ACHN (cell line): ENCODE data around the gene FGF16.
"Not testable (repeated sequence)": the region's sequence is repeated elsewhere in the genome, so short reads cannot be mapped to it uniquely, and the experiment has no call there.

Source experiments
- DNase-seq: peaks from one replicate; pipeline ENCODE4 v3.0.0-alpha.2; 2015
- in situ Hi-C: cut with HindIII; loops from 2 replicates; pipeline ENCODE4 v1.10.0; 2017; ENCODE audit warnings: low sequenced_read_pairs, low pct_ligation_motif_present, low pct_unique_long_range_greater_than_20kb

The FGF16 gene

GRCh38 chrX:77446908-77447652 lies at the start of gene FGF16:
TSS of gene FGF16 (plus strand) at chrX:77447389. CDS start at chrX:77447675, 286 bp downstream.
- in situ Hi-C loops = no loop called here
- DNase-seq = no peak

- in situ Hi-C loops = no loop called here
- no peak for DNase-seq
Observed at GRCh38 chrX:77398330-77398954, 48.7 kb upstream of the FGF16 start.

- no peak for DNase-seq
- in situ Hi-C loops = no loop called here
Observed at GRCh38 chrX:77404419-77404818, 42.8 kb upstream of the FGF16 start.

DNA sequence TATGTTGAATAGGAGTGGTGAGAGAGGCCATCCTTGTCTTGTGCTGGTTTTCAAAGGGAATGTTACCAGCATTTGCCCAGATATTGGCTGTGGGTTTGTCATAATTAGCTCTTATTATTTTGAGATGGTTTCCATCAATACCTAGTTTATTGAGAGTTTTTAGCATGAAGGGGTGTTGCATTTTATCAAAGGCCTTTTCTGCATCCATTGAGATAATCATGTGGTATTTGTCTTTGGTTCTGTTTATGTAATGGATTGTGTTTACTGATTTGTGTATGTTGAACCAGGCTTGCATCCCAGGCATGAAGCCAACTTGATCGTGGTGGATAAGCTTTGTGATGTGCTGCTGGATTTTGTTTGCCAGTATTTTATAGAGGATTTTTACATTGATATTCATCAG lies 39.4 kb upstream of the FGF16 start:
- in situ Hi-C loops, DNase-seq: not testable (repeated sequence)

GRCh38 chrX:77412631-77413030 lies 34.6 kb upstream of the FGF16 start:
- no peak for DNase-seq
- in situ Hi-C loops = no loop called here

DNA sequence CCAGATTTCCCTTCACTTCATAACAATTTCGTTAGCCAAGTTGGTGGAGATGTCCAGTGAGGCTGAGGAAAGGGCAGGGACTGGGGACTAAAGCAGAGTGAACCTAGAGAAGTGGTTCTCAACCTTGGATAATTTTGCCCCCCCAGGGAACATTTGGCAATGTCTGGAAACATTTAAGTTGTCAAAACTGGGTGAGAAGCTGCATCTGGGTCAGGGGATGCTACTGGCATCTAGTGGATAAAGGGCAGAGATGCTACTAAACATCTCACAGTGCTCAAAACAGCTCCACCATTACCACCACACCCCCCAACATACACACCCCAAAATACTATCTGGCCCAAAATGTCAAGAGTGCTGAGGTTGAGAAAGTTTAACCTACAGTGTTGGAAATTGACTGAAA lies 32.0 kb upstream of the FGF16 start:
- DNase-seq = no peak
- in situ Hi-C loops = no loop called here

GRCh38 chrX:77415882-77416281 lies 31.3 kb upstream of the FGF16 start:
- no peak for DNase-seq
- in situ Hi-C loops = no loop called here

DNA sequence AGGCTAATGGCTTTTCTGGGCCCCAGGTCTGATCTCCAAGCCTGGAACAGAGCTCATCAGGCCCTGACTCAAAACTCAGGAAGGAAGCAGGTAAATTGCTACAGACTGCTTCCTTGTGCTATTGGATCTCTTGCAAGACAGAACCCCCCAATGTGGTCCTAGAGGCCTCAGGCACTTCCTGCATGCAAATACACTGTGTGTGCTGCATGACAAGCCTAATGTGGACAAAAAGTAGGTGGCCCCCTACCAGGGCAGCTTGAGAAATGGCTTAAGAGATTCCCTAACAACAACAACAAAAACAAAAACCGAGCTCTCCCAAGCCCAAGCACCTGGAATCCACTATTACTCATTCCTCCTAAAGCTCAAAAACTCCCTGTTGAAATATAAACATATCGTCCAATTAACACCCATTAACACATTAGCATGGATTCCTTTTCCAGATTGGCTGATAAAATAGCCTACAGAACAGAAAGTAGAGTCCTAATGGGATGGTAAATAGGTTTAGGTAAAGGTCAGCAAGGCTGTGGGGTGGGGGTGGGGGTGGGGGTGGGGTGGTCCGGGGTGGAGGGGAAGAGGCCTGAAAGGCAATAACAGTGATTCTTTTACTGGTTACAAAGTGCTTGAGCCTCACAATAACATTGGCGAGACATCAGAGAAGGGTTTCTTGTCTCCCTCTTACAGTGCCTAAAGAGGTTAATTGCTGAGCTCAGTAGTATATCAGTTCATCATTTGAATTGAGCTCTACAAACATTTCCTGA lies 24.1 kb upstream of the FGF16 start:
- no peak for DNase-seq
- in situ Hi-C loops = no loop called here

GRCh38 chrX:77426811-77427210 lies 20.4 kb upstream of the FGF16 start:
- DNase-seq = no peak
- in situ Hi-C loops = no loop called here

GRCh38 chrX:77427611-77428010 lies 19.6 kb upstream of the FGF16 start:
- DNase-seq = no peak
- in situ Hi-C loops = no loop called here

- no peak for DNase-seq
- in situ Hi-C loops = no loop called here
Observed at GRCh38 chrX:77428551-77428950, 18.6 kb upstream of the FGF16 start.

- no peak for DNase-seq
- in situ Hi-C loops = no loop called here
Observed at GRCh38 chrX:77431227-77431626, 16.0 kb upstream of the FGF16 start.

GRCh38 chrX:77433001-77433400 lies 14.2 kb upstream of the FGF16 start:
- in situ Hi-C loops = no loop called here
- DNase-seq = no peak

- no peak for DNase-seq
- in situ Hi-C loops = no loop called here
Observed at GRCh38 chrX:77434962-77435361, 12.2 kb upstream of the FGF16 start.

GRCh38 chrX:77436271-77436670 lies 10.9 kb upstream of the FGF16 start:
- in situ Hi-C loops = no loop called here
- no peak for DNase-seq

DNA sequence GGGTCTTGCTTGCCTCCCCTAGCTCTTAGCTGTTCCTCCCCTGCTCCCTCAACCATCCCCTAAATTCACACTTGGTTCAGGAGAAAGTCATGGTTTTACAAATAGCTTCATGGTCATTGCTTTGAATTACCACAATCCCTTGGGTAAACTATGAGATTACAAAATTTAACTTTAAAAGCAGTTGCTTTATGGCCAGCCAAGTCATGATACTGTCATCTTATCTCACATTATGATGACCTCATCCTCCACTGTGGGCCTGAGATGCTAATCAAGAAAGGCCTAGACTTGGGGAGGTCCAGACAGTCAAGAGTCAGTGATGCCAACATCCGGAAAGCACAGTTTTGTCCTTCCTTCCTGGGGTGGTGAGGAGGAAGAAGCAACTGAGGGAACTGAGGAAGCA lies 10.5 kb upstream of the FGF16 start:
- in situ Hi-C loops = no loop called here
- DNase-seq = no peak

- in situ Hi-C loops = no loop called here
- no peak for DNase-seq
Observed at GRCh38 chrX:77440330-77440729, 6.9 kb upstream of the FGF16 start.

- DNase-seq = no peak
- in situ Hi-C loops = no loop called here
Observed at GRCh38 chrX:77441033-77441432, 6.2 kb upstream of the FGF16 start.

GRCh38 chrX:77441479-77441878 lies 5.7 kb upstream of the FGF16 start:
- DNase-seq = no peak
- in situ Hi-C loops = no loop called here

DNA sequence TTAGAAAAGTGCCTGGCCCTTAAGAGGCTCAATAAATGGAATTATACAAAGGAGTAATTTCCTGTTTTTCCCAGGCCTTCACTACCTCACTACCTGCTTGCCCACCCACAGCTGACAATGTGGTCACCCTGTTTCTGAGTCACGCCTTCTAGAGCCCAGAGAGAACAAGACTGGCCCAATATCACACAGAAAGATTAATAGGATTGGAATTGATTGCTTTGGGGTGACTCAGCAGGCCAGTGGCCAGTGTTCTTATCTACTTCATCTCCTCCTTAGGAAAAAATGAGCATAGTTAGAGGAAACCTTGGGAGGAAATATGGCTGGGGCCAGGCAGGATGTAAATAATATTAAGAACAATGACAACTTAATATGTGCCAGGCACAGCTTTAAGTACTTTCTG lies 4.5 kb upstream of the FGF16 start:
- DNase-seq = peak; percentile 1
- in situ Hi-C loops = no loop called here
